Erythroblast (primary cell): ENCODE results near the gene RPL13.

Experiments
- GATA1 ChIP-seq: IDR thresholded peaks from 2 replicates; pipeline ENCODE4 v1.6.1; 2011; ENCODE audit warnings: low read depth, mild to moderate bottlenecking, control low read depth, low read length, moderate library complexity
- POLR2A ChIP-seq: IDR thresholded peaks from 2 replicates; pipeline ENCODE4 v1.6.1; 2011; ENCODE audit warnings: mild to moderate bottlenecking, low read length

- TF ChIP-seq POLR2A = no peak
- TF ChIP-seq GATA1 = no peak
Measured at GRCh38 chr16:89565256-89565505, 4.7 kb downstream of the RPL13 start.
